COLO668 (cell line): ENCODE results near the gene DCAF11.
A peak's percentile ranks its signal among the peaks of the same experiment; 100 is the strongest.

Source experiments
- DNase-seq: peaks from one replicate; lab custom pipeline; 2025; ENCODE audit not compliant: unreplicated experiment; lab: John Stamatoyannopoulos, UW

The DCAF11 gene

GRCh38 chr14:24156840-24157239 lies 42.3 kb downstream of the DCAF11 start:
- no peak for DNase-seq

- no peak for DNase-seq
These were observed 42.8 kb downstream of the DCAF11 start for GRCh38 chr14:24157331-24157730.

GRCh38 chr14:24159777-24160498 lies 45.4 kb downstream of the DCAF11 start:
- no peak for DNase-seq

- no peak for DNase-seq
These were observed 45.9 kb downstream of the DCAF11 start for GRCh38 chr14:24160499-24160849.

- DNase-seq, result peak; percentile 99
These were observed 46.5 kb downstream of the DCAF11 start, which contains the start of gene IRF9 for GRCh38 chr14:24160850-24161804. IRF9 (plus strand) TSS chr14:24161265; CDS start chr14:24162145, 880 bp downstream.

- DNase-seq, result no peak
These were observed 47.5 kb downstream of the DCAF11 start for GRCh38 chr14:24162093-24162492.

GRCh38 chr14:24164518-24164991 lies 50.0 kb downstream of the DCAF11 start:
- DNase-seq, result no peak

- no peak for DNase-seq
These were observed 51.2 kb downstream of the DCAF11 start for GRCh38 chr14:24165785-24166184.

- no peak for DNase-seq
These were observed 53.0 kb downstream of the DCAF11 start for GRCh38 chr14:24167469-24168114.

- DNase-seq, result peak; percentile 99
These were observed 57.1 kb downstream of the DCAF11 start, which contains the start of gene REC8 for GRCh38 chr14:24171422-24172260. REC8 (plus strand) TSS chr14:24172080; CDS start chr14:24172553, 473 bp downstream.

GRCh38 chr14:24172261-24172860 lies 57.8 kb downstream of the DCAF11 start:
- peak; percentile 62 for DNase-seq

- peak; percentile 45 for DNase-seq
These were observed 58.3 kb downstream of the DCAF11 start for GRCh38 chr14:24172871-24173281.
